ENCODE measurements around the gene SLC12A2. TPM values are rescaled to one million over a fixed set of nuclear protein-coding genes. Genes with fewer than 3 reads are reported as not detected.

Gene SLC12A2
- total and polyA plus RNA-seq, 8 donors = 2.1 to 67.4 (median 10.1) TPM

DNA sequence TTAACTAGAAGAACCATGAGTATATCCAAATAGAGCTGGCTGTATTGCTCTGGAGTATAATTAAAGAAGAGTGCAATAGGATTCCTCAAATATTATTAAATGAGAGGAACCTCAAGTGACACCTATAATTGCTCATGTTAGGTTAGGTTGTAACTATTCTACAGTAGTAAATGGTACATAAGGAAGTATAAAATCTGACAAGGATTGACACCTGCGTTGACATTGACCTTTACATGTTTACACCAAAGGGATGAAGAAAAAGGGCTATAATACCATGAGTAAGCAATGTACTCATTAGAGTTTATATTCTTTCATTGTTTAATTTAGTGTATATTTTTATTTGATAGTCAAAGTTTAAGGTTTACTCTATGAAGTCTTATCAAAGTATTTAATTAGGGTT, 48.9 kb downstream of the SLC12A2 start:
- intact Hi-C loops (cut with DNase I) = no loop called here
- DNase-seq = no peak
- Histone ChIP-seq H3K4me1 (no peaks in the 10 kb centered on the region), H3K9me3 (no peaks in the 10 kb centered on the region), H3K36me3 (peaks cover 0 to 4% (median 2%) of the 10 kb centered on the region in 3 donors), H3K27me3 (no peaks in the 10 kb centered on the region), H3K4me3 (no peak overlapping the region), H3K27ac (no peak overlapping the region)
- no peak for FAIRE-seq
- ATAC-seq = no peak
- 54 to 71% methylated on average over 1 of the region's 1 CpG for WGBS, 2 donors
- TF ChIP-seq, protein P1, sequence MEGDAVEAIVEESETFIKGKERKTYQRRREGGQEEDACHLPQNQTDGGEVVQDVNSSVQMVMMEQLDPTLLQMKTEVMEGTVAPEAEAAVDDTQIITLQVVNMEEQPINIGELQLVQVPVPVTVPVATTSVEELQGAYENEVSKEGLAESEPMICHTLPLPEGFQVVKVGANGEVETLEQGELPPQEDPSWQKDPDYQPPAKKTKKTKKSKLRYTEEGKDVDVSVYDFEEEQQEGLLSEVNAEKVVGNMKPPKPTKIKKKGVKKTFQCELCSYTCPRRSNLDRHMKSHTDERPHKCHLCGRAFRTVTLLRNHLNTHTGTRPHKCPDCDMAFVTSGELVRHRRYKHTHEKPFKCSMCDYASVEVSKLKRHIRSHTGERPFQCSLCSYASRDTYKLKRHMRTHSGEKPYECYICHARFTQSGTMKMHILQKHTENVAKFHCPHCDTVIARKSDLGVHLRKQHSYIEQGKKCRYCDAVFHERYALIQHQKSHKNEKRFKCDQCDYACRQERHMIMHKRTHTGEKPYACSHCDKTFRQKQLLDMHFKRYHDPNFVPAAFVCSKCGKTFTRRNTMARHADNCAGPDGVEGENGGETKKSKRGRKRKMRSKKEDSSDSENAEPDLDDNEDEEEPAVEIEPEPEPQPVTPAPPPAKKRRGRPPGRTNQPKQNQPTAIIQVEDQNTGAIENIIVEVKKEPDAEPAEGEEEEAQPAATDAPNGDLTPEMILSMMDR (IDR thresholded peaks at IDR 0.05) = no peak

DNA sequence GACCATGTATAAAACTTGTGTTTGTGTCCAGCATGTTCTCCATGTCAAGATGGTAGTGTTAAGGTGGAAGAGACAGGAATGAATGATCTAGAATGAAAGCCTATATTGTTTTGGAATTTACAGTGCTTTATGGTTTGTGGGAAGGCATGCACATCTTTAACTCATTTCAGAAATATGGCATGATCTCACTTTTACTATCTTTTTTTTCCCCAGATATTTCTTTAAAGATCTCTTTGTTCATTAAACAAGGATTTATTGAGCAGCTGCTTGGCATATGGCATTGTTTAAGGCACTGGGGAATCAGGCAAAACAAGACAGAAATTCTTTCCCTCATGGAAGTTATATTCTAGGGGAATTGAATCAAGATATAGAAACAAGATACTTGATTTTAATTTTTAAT, 51.7 kb downstream of the SLC12A2 start:
- Histone ChIP-seq H3K36me3 (peaks cover 0 to 4% (median 2%) of the 10 kb centered on the region in 3 donors), H3K27me3 (no peaks in the 10 kb centered on the region), H3K27ac (no peak overlapping the region), H3K4me1 (no peaks in the 10 kb centered on the region), H3K9me3 (no peaks in the 10 kb centered on the region), H3K4me3 (no peak overlapping the region)
- FAIRE-seq (no peak), ATAC-seq (no peak), DNase-seq (no peak)
- TF ChIP-seq, protein P1 (IDR thresholded peaks at IDR 0.05) = no peak
- intact Hi-C loops (cut with DNase I) = no loop called here

DNA sequence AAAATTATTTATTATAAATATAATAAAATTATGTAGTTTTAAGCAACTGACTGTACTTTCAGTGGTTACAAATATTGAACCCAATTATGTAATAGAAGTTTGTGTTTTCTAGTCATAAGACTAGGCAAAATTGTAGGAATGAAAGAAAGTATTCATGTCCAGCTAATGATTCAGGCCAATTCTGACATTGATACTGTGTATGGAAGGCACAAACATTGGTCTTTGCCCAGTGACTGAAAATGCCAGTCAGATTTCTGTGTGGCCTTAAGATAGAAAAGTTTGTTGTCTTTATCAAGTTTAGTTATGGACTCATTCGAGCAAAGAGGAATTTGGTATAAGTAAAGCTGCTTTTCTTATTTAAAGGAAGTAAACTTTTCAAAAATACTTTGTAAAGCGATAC, 60.3 kb downstream of the SLC12A2 start:
- Histone ChIP-seq H3K27me3 (no peaks in the 10 kb centered on the region), H3K36me3 (peaks cover 0 to 9% (median 0%) of the 10 kb centered on the region in 3 donors), H3K27ac (no peak overlapping the region), H3K4me1 (peaks cover 0 to 3% (median 0%) of the 10 kb centered on the region in 3 donors), H3K4me3 (no peak overlapping the region), H3K9me3 (no peaks in the 10 kb centered on the region)
- DNase-seq (no peak), ATAC-seq (no peak), FAIRE-seq (no peak)
- TF ChIP-seq, protein P1 (IDR thresholded peaks at IDR 0.05) = no peak
- intact Hi-C loops (cut with DNase I) = no loop called here
- 56 to 68% methylated on average over 2 of the region's 2 CpGs for WGBS, 2 donors

DNA sequence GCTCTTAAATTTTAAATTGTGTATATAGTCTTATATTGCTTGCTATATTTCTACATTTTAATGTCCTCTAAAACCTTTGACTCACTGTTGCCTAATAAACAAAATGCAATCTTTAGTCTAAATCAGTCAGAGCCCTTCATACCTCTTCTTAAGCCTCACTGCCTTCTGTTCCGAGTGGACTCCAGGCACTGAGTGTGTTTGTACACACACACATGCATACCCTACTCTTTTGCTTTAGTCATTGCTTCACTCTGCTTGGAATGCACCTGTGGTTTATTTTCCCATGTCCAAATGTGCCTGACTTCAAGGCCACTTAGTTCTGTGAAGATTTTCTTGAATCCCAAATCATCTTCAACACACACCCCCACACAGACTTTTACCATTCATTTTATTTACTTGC, 60.9 kb downstream of the SLC12A2 start:
- H3K4me1 ChIP-seq = peaks cover 0 to 3% (median 0%) of the 10 kb centered on the region in 3 donors
- H3K4me3 ChIP-seq = no peak overlapping the region
- no peaks in the 10 kb centered on the region for H3K27me3 ChIP-seq
- TF ChIP-seq, protein P1 (IDR thresholded peaks at IDR 0.05) = no peak
- 63 to 67% methylated on average over 1 of the region's 1 CpG for WGBS, 2 donors
- H3K9me3 ChIP-seq = no peaks in the 10 kb centered on the region
- DNase-seq = no peak
- no peak for FAIRE-seq
- intact Hi-C loops (cut with DNase I) = no loop called here
- peaks cover 0 to 9% (median 0%) of the 10 kb centered on the region in 3 donors for H3K36me3 ChIP-seq
- ATAC-seq = peak in 1 of 4 donors; percentile 18
- no peak overlapping the region for H3K27ac ChIP-seq

DNA sequence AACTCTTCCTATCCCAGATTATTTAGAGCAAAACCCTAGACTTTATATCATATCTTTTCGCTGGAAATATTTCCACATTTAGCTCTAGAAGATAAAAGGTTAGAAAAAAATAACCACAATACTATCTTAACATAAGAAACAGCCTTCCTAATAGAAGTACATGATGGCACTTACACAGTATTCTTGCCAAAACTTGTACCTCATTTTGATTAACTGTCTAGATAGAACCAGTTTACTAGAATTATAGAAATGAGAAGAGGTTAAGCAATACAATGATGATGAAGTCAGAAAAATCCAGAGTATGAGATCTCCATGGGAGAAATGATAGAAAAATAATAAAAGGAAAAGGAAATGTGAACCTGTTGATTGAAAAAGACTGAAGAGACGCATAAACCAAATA, 63.1 kb downstream of the SLC12A2 start:
- H3K27ac ChIP-seq = no peak overlapping the region
- H3K4me1 ChIP-seq = peaks cover 0 to 3% (median 0%) of the 10 kb centered on the region in 3 donors
- H3K4me3 ChIP-seq = no peak overlapping the region
- 80 to 92% methylated on average over 2 of the region's 2 CpGs for WGBS, 2 donors
- DNase-seq (no peak), ATAC-seq (no peak), FAIRE-seq (no peak)
- intact Hi-C loops (cut with DNase I) = no loop called here
- peaks cover 0 to 6% (median 0%) of the 10 kb centered on the region in 3 donors for H3K36me3 ChIP-seq
- no peaks in the 10 kb centered on the region for H3K27me3 ChIP-seq
- TF ChIP-seq, protein P1 (IDR thresholded peaks at IDR 0.05) = no peak
- no peaks in the 10 kb centered on the region for H3K9me3 ChIP-seq

Measured in pancreas (tissue), 10 donors.